Measurements from ENCODE around the gene LZTS2. TPM values are rescaled to one million over a fixed set of nuclear protein-coding genes. Genes with fewer than 3 reads are reported as not detected.

The LZTS2 gene
- total and polyA plus RNA-seq, 10 of the 15 experiments (the other 5 are each of a cell fraction or from before 2014, with no cell fraction given) = 0.08 to 13.4 (median 7.2) TPM

- TF ChIP-seq ZBTB4 (CRISPR knock-in tag; IDR thresholded peaks at IDR 0.05) (no peak), TARDBP (IDR thresholded peaks at IDR 0.05; ENCODE audit: borderline replicate concordance) (no peak), ZBTB11 (CRISPR knock-in tag; IDR thresholded peaks at IDR 0.05) (no peak), BCL3 (IDR thresholded peaks at IDR 0.05; ENCODE audit: borderline replicate concordance, insufficient read depth, low read depth, low read length, poor library complexity, severe bottlenecking) (no peak), KDM1A (IDR thresholded peaks at IDR 0.05; ENCODE audit: borderline replicate concordance) (no peak), ZNF384 (IDR thresholded peaks at IDR 0.05; ENCODE audit: borderline replicate concordance, low read depth, low read length) (no peak), CEBPZ (IDR thresholded peaks at IDR 0.05; ENCODE audit: low read depth, low read length) (no peak), ASH2L (IDR thresholded peaks at IDR 0.05; ENCODE audit: borderline replicate concordance, low read depth) (no peak), ZBED1 (IDR thresholded peaks at IDR 0.05; ENCODE audit: borderline replicate concordance) (no peak), STAT1 (conservative IDR thresholded peaks at IDR 0.05) (no peak), ELK1 (IDR thresholded peaks at IDR 0.05; ENCODE audit: low read depth, low read length) (no peak), ESRRA (IDR thresholded peaks at IDR 0.05; ENCODE audit: low read length) (no peak), ATF3 (IDR thresholded peaks at IDR 0.05; ENCODE audit: borderline replicate concordance, extremely low read depth, low read depth, low read length) (no peak)
These were observed 442 bp upstream of the LZTS2 start (continued) for GRCh38 chr10:100998991-100999741.
